ENCODE measurements around the gene ZDHHC14.

The ZDHHC14 gene

GRCh38 chr6:157516319-157517026 is 135.5 kb downstream of the ZDHHC14 start:
- DNase-seq (ENCODE audit: low spot score): no peak

- no peak for DNase-seq (ENCODE audit: low spot score)
Measured at GRCh38 chr6:157517601-157518359, 136.8 kb downstream of the ZDHHC14 start.

- DNase-seq (ENCODE audit: low spot score): no peak
Measured at GRCh38 chr6:157518397-157519250, 137.6 kb downstream of the ZDHHC14 start.

GRCh38 chr6:157519255-157520116 is 138.5 kb downstream of the ZDHHC14 start:
- no peak for DNase-seq (ENCODE audit: low spot score)

GRCh38 chr6:157520117-157520406 is 139.1 kb downstream of the ZDHHC14 start:
- DNase-seq (ENCODE audit: low spot score): no peak

GRCh38 chr6:157520596-157521361 is 139.8 kb downstream of the ZDHHC14 start:
- no peak for DNase-seq (ENCODE audit: low spot score)

GRCh38 chr6:157521362-157522335 is 140.7 kb downstream of the ZDHHC14 start:
- DNase-seq (ENCODE audit: low spot score): no peak

- no peak for DNase-seq (ENCODE audit: low spot score)
Measured at GRCh38 chr6:157522472-157522871, 141.5 kb downstream of the ZDHHC14 start.

GRCh38 chr6:157524735-157525134 is 143.7 kb downstream of the ZDHHC14 start:
- no peak for DNase-seq (ENCODE audit: low spot score)

GRCh38 chr6:157525292-157525889 is 144.4 kb downstream of the ZDHHC14 start:
- no peak for DNase-seq (ENCODE audit: low spot score)

- no peak for DNase-seq (ENCODE audit: low spot score)
Measured at GRCh38 chr6:157525918-157526425, 145.0 kb downstream of the ZDHHC14 start.

GRCh38 chr6:157527471-157527907 is 146.5 kb downstream of the ZDHHC14 start:
- no peak for DNase-seq (ENCODE audit: low spot score)

GRCh38 chr6:157528931-157529653 is 148.1 kb downstream of the ZDHHC14 start:
- no peak for DNase-seq (ENCODE audit: low spot score)

GRCh38 chr6:157529654-157530039 is 148.7 kb downstream of the ZDHHC14 start:
- DNase-seq (ENCODE audit: low spot score): no peak

- no peak for DNase-seq (ENCODE audit: low spot score)
Measured at GRCh38 chr6:157530126-157530525, 149.1 kb downstream of the ZDHHC14 start.

- DNase-seq (ENCODE audit: low spot score): no peak
Measured at GRCh38 chr6:157530724-157531168, 149.8 kb downstream of the ZDHHC14 start.

- DNase-seq (ENCODE audit: low spot score): no peak
Measured at GRCh38 chr6:157531169-157531985, 150.4 kb downstream of the ZDHHC14 start.

- DNase-seq (ENCODE audit: low spot score): no peak
Measured at GRCh38 chr6:157531986-157532365, 151.0 kb downstream of the ZDHHC14 start.

Data from D341Med (cell line).